Measurements from ENCODE around the gene PFKP. TPM values are rescaled to one million over a fixed set of nuclear protein-coding genes. Genes with fewer than 3 reads are reported as not detected.
A peak's percentile ranks its signal among the peaks of the same experiment; 100 is the strongest.

Gene PFKP
- total RNA-seq, 1 experiment from 2014 or later: 232 TPM

- DNase-seq (ENCODE audit: low read depth, low spot score): no peak
- TF ChIP-seq SIN3A (IDR thresholded peaks at IDR 0.05; ENCODE audit: borderline replicate concordance, insufficient read depth, low read depth, low read length) (no peak), REST (IDR thresholded peaks at IDR 0.05; ENCODE audit: insufficient read depth in 1 of 2, low read depth in 2 of 2, low read length in 1 of 2) (no peak), POLR2AphosphoS5 (IDR thresholded peaks at IDR 0.05; ENCODE audit: low read depth, low read length) (no peak), TCF7L2 (IDR thresholded peaks at IDR 0.05; ENCODE audit: low read depth, low read length) (no peak)
- TF ChIP-seq, protein P1, sequence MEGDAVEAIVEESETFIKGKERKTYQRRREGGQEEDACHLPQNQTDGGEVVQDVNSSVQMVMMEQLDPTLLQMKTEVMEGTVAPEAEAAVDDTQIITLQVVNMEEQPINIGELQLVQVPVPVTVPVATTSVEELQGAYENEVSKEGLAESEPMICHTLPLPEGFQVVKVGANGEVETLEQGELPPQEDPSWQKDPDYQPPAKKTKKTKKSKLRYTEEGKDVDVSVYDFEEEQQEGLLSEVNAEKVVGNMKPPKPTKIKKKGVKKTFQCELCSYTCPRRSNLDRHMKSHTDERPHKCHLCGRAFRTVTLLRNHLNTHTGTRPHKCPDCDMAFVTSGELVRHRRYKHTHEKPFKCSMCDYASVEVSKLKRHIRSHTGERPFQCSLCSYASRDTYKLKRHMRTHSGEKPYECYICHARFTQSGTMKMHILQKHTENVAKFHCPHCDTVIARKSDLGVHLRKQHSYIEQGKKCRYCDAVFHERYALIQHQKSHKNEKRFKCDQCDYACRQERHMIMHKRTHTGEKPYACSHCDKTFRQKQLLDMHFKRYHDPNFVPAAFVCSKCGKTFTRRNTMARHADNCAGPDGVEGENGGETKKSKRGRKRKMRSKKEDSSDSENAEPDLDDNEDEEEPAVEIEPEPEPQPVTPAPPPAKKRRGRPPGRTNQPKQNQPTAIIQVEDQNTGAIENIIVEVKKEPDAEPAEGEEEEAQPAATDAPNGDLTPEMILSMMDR (IDR thresholded peaks at IDR 0.05): no peak
- POLR2A ChIA-PET: no interaction called here
- H3K4me3 ChIP-seq (ENCODE audit: low read depth in 2 of 2, low read length in 2 of 2): no peak overlapping the region
- intact Hi-C loops (cut with micrococcal nuclease; ENCODE audit: unreplicated experiment): no loop called here
- CTCF ChIA-PET: no interaction called here
- no peak overlapping the region for H3K27ac ChIP-seq (ENCODE audit: low read length)
- H3K36me3 ChIP-seq (ENCODE audit: control insufficient read depth, insufficient read depth, low read length): peaks cover 13% of the 10 kb centered on the region; the same call in 1 of the 2 replicates
- H3K9me3 ChIP-seq (ENCODE audit: control insufficient read depth, insufficient read depth, low read depth, low read length): no peaks in the 10 kb centered on the region
- no peaks in the 10 kb centered on the region for H3K27me3 ChIP-seq (ENCODE audit: control insufficient read depth, insufficient read depth, low read length)
- H3K4me1 ChIP-seq (ENCODE audit: control insufficient read depth, insufficient read depth, low read length): no peaks in the 10 kb centered on the region
- in situ Hi-C loops (cut with HindIII; ENCODE audit: low pct_unique_long_range_greater_than_20kb, low sequenced_read_pairs): no loop called here
- no TSS peak for BruUV-seq (replicated peaks)
- ATAC-seq: no peak
Measured at GRCh38 chr10:3159152-3159551, 91.8 kb downstream of the PFKP start.

GRCh38 chr10:3162533-3162932 lies 95.2 kb downstream of the PFKP start:
- no TSS peak for BruUV-seq (replicated peaks)
- ATAC-seq: no peak
- Histone ChIP-seq H3K36me3 (ENCODE audit: control insufficient read depth, insufficient read depth, low read length) (peaks cover 18% of the 10 kb centered on the region), H3K27ac (ENCODE audit: low read length) (no peak overlapping the region), H3K4me3 (ENCODE audit: low read depth in 2 of 2, low read length in 2 of 2) (no peak overlapping the region), H3K27me3 (ENCODE audit: control insufficient read depth, insufficient read depth, low read length) (no peaks in the 10 kb centered on the region), H3K4me1 (ENCODE audit: control insufficient read depth, insufficient read depth, low read length) (no peaks in the 10 kb centered on the region), H3K9me3 (ENCODE audit: control insufficient read depth, insufficient read depth, low read depth, low read length) (no peaks in the 10 kb centered on the region)
- TF ChIP-seq, protein P1 (IDR thresholded peaks at IDR 0.05): peak; percentile 39; the same call in 1 of the 2 replicates
- no peak for TF ChIP-seq REST (IDR thresholded peaks at IDR 0.05; ENCODE audit: insufficient read depth in 1 of 2, low read depth in 2 of 2, low read length in 1 of 2)
- intact Hi-C loops (cut with micrococcal nuclease; ENCODE audit: unreplicated experiment) (no loop called here), in situ Hi-C loops (cut with HindIII; ENCODE audit: low pct_unique_long_range_greater_than_20kb, low sequenced_read_pairs) (no loop called here)
- DNase-seq (ENCODE audit: low read depth, low spot score): no peak
- ChIA-PET POLR2A (no interaction called here), CTCF (no interaction called here)
